K562 (cell line): Measurements from ENCODE around the gene TRPM2. TPM values are rescaled to one million over a fixed set of nuclear protein-coding genes. Genes with fewer than 3 reads are reported as not detected.

Source experiments
- ATAC-seq: fragments of 200-7000 bp; cut with Tn5 transposase; 3 replicates; pipeline ENCODE4 v1.9.1; 2020; ENCODE audit warnings: moderate library complexity
- BruUV-seq: library from RNA; stranded (reverse); fragments of 400-500 nt; replicated peaks from 2 replicates; lab custom pipeline; 2021; lab: Mats Ljungman, UMichigan
- CTCF ChIA-PET: fragments of 300-600 bp; formaldehyde crosslinking; extraction: SDS; loops from one replicate; lab custom pipeline; 2021; ENCODE audit warnings: low intra/inter-chr PET ratio; lab: Yijun Ruan, JAX
- POLR2A ChIA-PET: fragments of 300-600, 350-650 bp; sonication (Branson Sonifier 250); formaldehyde crosslinking; extraction: SDS; loops from one replicate; lab custom pipeline; 2021; ENCODE audit warnings: antibody characterized with exemption, inconsistent platforms; lab: Yijun Ruan, JAX
- DNase-seq, 4 experiments: peaks; one replicate each; pipeline versions ENCODE4 v3.0.0 to v3.0.0-alpha.2; 2011 to 2018; ENCODE audit warnings: low spot score in 3 of 4, mixed read lengths in 3 of 4; ENCODE audit errors: extremely low read depth in 1 of 4
- FAIRE-seq: peaks from 2 replicates; lab custom pipeline; 2011; peaks lifted over from hg19 to GRCh38; lab: Jason Lieb, UNC
- H2AFZ ChIP-seq: 2 replicates; pipeline ENCODE4 v1.6.0; 2011; ENCODE audit warnings: low read depth, low read length, control low read depth, inconsistent platforms
- H3K27ac ChIP-seq: fragments of 200-600 bp; 3 replicates; pipeline ENCODE4 v1.8.0; 2011; ENCODE audit warnings: low read depth, mild to moderate bottlenecking, control low read depth, inconsistent platforms, low read length, moderate library complexity, mixed read lengths; ENCODE audit errors: extremely low read depth
- H3K27me3 ChIP-seq, 2 experiments: fragments of 300-600 bp in 1 of 2; 2 replicates in 1 of 2; 3 replicates in 1 of 2; pipeline versions ENCODE4 v1.6.0 to v1.8.0; 2011; ENCODE audit warnings: inconsistent platforms in 2 of 2, low read length in 2 of 2, mild to moderate bottlenecking in 1 of 2, mixed read lengths in 1 of 2, moderate library complexity in 1 of 2; ENCODE audit not compliant: control insufficient read depth in 2 of 2, insufficient read depth in 2 of 2
- H3K36me3 ChIP-seq: fragments of 300-600 bp; 3 replicates; pipeline ENCODE4 v1.8.0; 2011; ENCODE audit warnings: mild to moderate bottlenecking, low read length, inconsistent platforms; ENCODE audit not compliant: control insufficient read depth, insufficient read depth
- H3K4me1 ChIP-seq, 2 experiments: fragments of 200-600 bp in 1 of 2; replicated peaks in 1 of 2; 2 replicates in 1 of 2; 3 replicates in 1 of 2; pipeline versions ENCODE4 v1.5.1 to v1.8.0; 2011; ENCODE audit warnings: inconsistent platforms in 2 of 2, low read length in 2 of 2, mild to moderate bottlenecking in 1 of 2, mixed read lengths in 1 of 2, moderate library complexity in 1 of 2; ENCODE audit not compliant: control insufficient read depth in 2 of 2, insufficient read depth in 2 of 2
- H3K4me2 ChIP-seq: 2 replicates; pipeline ENCODE4 v1.6.1; 2011; ENCODE audit warnings: low read length, control low read depth, inconsistent platforms, mixed read lengths; ENCODE audit not compliant: insufficient read depth
- H3K4me3 ChIP-seq: fragments of 200-600 bp; sonication (generic), shearing (Covaris generic); 2 replicates; pipeline ENCODE4 v1.5.1; 2016; ENCODE audit warnings: control low read depth, inconsistent platforms
- H3K79me2 ChIP-seq: fragments of 200-600 bp; 3 replicates; pipeline ENCODE4 v1.8.0; 2011; ENCODE audit warnings: low read length, inconsistent platforms; ENCODE audit not compliant: control insufficient read depth, insufficient read depth
- H3K9ac ChIP-seq, 2 experiments: 2 replicates each; pipeline versions ENCODE4 v1.6.0 to v1.6.1; 2011; ENCODE audit warnings: low read depth in 2 of 2, low read length in 2 of 2, control low read depth in 1 of 2, inconsistent platforms in 1 of 2, mild to moderate bottlenecking in 1 of 2, mixed read lengths in 1 of 2; ENCODE audit not compliant: insufficient read depth in 1 of 2
- H3K9me1 ChIP-seq: one replicate; pipeline ENCODE4 v1.6.0; 2011; ENCODE audit warnings: inconsistent platforms, mild to moderate bottlenecking, low read length, moderate library complexity; ENCODE audit not compliant: control insufficient read depth, insufficient read depth
- H3K9me3 ChIP-seq: replicated peaks from 2 replicates; pipeline ENCODE4 v1.5.1; 2011; ENCODE audit warnings: low read depth, low read length, inconsistent platforms; ENCODE audit not compliant: control insufficient read depth, insufficient read depth
- H4K20me1 ChIP-seq: replicated peaks from 2 replicates; pipeline ENCODE4 v1.6.1; 2011; ENCODE audit warnings: low read length, inconsistent platforms, mixed read lengths; ENCODE audit not compliant: control insufficient read depth, insufficient read depth
- KDM2B ChIP-seq: fragments of 250-450 bp; sonication (Bioruptor Pico); IDR thresholded peaks from 2 replicates; pipeline ENCODE4 v1.8.0; 2021; ENCODE audit warnings: mild to moderate bottlenecking, moderate library complexity
- MAZ ChIP-seq, 2 experiments: fragments of 450-650 bp in 1 of 2; sonication (generic) in 1 of 2; formaldehyde crosslinking; IDR thresholded peaks in 1 of 2; conservative IDR thresholded peaks in 1 of 2; 2 replicates each; pipeline versions ENCODE4 v1.4.0 to v1.5.0; 2020; ENCODE audit warnings: mild to moderate bottlenecking in 1 of 2, missing genetic modification reagents in 1 of 2
- NFIC ChIP-seq: fragments of 450-650 bp; IDR thresholded peaks from 2 replicates; pipeline ENCODE4 v1.6.1; 2017; ENCODE audit warnings: mild to moderate bottlenecking, inconsistent platforms
- RAD21 ChIP-seq, 2 experiments: fragments of 250-450 bp in 1 of 2; fragments of 450-650 bp in 1 of 2; sonication (Bioruptor Pico) in 1 of 2; formaldehyde crosslinking in 1 of 2; IDR thresholded peaks in 1 of 2; conservative IDR thresholded peaks in 1 of 2; 2 replicates each; pipeline versions ENCODE4 v1.4.0 to v1.8.0; 2020 to 2022; ENCODE audit warnings: mild to moderate bottlenecking in 2 of 2, moderate library complexity in 1 of 2
- SMC3 ChIP-seq: conservative IDR thresholded peaks from 2 replicates; pipeline ENCODE4 v1.6.1; 2011; ENCODE audit warnings: low read depth, low read length, improper control_type of control experiment; ENCODE audit not compliant: insufficient read depth
- TAF9B ChIP-seq: fragments of 450-650 bp; IDR thresholded peaks from 2 replicates; pipeline ENCODE4 v1.6.1; 2018; ENCODE audit warnings: mild to moderate bottlenecking; ENCODE audit not compliant: partially characterized antibody
- ZKSCAN3 ChIP-seq: fragments of 250-450 bp; sonication (Bioruptor Pico); IDR thresholded peaks from 2 replicates; pipeline ENCODE4 v1.4.0; 2020
- ZNF507 ChIP-seq: conservative IDR thresholded peaks from 2 replicates; pipeline ENCODE4 v1.6.1; 2017; ENCODE audit warnings: missing genetic modification characterization, missing compliant biosample characterization
- ZNF764 ChIP-seq: fragments of 250-450 bp; sonication (Bioruptor Pico); IDR thresholded peaks from 2 replicates; pipeline ENCODE4 v1.4.0; 2020; ENCODE audit warnings: low read depth, mild to moderate bottlenecking, moderate library complexity
- WGBS: fragments of 100-300 bp; shearing (Covaris generic); methylation state at CpG from one replicate; pipeline ENCODE4 v1.1.6; 2016; ENCODE audit warnings: low coverage, mixed read lengths; ENCODE audit not compliant: insufficient coverage; ENCODE audit errors: missing lambda C conversion rate; 5-methylcytosine and 5-hydroxymethylcytosine counted together
- in situ Hi-C: fragments of 300-500 bp; cut with MboI; formaldehyde crosslinking; loops from 4 replicates; pipeline ENCODE4 v1.15.0; 2018; ENCODE audit warnings: inconsistent platforms, mixed read lengths
- intact Hi-C: fragments of 100-400 bp; cut with micrococcal nuclease; formaldehyde crosslinking; loops from 2 replicates; pipeline ENCODE4 v1.14.2; 2022
- polyA plus RNA-seq, 8 experiments: library from polyadenylated mRNA; depleted of rRNA in 4 of 8; stranded (reverse) in 5 of 8; unstranded in 3 of 8; fragments of >200 nt; fragmentation: Nextera tagmentation in 2 of 8; fragmentation: Illumina TruSeq in 1 of 8; extraction: Ambion mirVana in 2 of 8; extraction: Trizol in 1 of 8; gene quantifications; 2 replicates each; pipeline versions ENCODE4 v1.2.1 to v1.2.3, GENCODE V29; 2011 to 2014; ENCODE audit warnings: inconsistent platforms in 1 of 8, missing spikeins in 1 of 8
- total RNA-seq, 7 experiments: library from RNA; depleted of rRNA in 6 of 7; stranded (reverse); fragments of >200 nt in 6 of 7; fragmentation: Illumina TruSeq in 2 of 7; extraction: Trizol in 2 of 7; gene quantifications; 2 replicates each; pipeline versions ENCODE4 v1.2.1 to v1.2.3, GENCODE V29; 2011 to 2021; ENCODE audit warnings: low replicate concordance in 1 of 7
- TF ChIP-seq, protein P1 (sequence below): IDR thresholded peaks from 2 replicates; pipeline ENCODE4 v1.6.1; 2011; ENCODE audit warnings: borderline replicate concordance, low read depth, mild to moderate bottlenecking, moderate library complexity, low read length; ENCODE audit not compliant: insufficient read depth, poor library complexity, severe bottlenecking
- TF ChIP-seq, protein P2 (sequence below), 3 experiments: IDR thresholded peaks in 2 of 3; conservative IDR thresholded peaks in 1 of 3; 2 replicates each; pipeline ENCODE4 v1.5.1; 2011 to 2012; ENCODE audit warnings: low read length in 3 of 3, mild to moderate bottlenecking in 3 of 3, control low read depth in 2 of 3, improper control_type of control experiment in 1 of 3, inconsistent platforms in 1 of 3, low read depth in 1 of 3, mixed read lengths in 1 of 3, moderate library complexity in 1 of 3; ENCODE audit not compliant: insufficient read depth in 2 of 3

Gene TRPM2
- total and polyA plus RNA-seq, 9 of the 15 experiments (the other 6 are each of a cell fraction or from before 2014, with no cell fraction given), result 0.33 to 2.1 (median 0.98) TPM; not detected in 2

DNA sequence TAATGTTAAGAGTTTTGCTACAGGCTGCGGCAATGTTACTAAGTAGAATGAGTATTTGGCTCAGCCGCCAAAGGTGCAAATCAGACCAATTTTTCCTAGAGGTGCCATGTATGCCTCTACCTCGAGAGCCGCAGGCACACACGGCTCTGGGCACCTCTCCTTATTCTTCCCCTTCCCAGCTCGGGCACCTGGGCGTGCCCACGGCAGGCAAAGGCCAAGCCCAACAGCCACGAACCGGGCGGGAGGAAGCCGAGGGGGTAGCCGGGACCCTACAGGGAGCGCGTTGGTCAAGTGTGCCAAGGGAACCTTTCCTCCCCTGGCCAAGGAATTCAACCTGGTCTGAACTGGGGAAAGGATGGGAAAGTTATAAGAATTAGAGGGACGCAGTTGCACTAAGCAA, 132.9 kb downstream of the TRPM2 start (continued):
- TF ChIP-seq ZKSCAN3 (no peak), KDM2B (no peak)

DNA sequence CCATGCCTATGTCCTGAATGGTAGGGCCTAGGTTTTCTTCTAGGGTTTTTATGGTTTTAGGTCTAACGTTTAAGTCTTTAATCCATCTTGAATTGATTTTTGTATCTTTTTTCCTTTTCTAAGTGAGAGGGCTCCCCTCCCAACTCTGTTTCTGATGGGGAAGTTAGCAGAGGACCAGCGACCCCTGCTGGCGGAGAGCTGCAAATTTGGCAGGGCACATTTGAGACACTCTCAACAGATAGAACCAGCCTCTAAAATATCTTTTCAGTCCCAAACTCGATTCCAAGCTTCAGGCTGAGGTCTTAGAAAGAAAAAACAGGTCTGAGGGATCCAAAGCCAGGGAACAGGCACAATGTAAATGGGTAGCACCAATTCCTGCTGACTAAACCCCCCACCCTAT, 134.4 kb downstream of the TRPM2 start:
- Histone ChIP-seq H3K36me3 (no peaks in the 10 kb centered on the region), H3K9me1 (no peaks in the 10 kb centered on the region), H3K4me2 (no peak overlapping the region), H3K27ac (no peak overlapping the region), H3K4me1 (peaks cover 0 to 10% of the 10 kb centered on the region in 2 experiments; a peak in 3 of 5 replicates), H3K4me3 (no peak overlapping the region), H3K9ac (no peak overlapping the region), H2AFZ (no peak overlapping the region), H3K9me3 (no peaks in the 10 kb centered on the region), H4K20me1 (no peaks in the 10 kb centered on the region)
- BruUV-seq, result no TSS peak
- POLR2A ChIA-PET, result no interaction called here
- intact Hi-C loops (no loop called here), in situ Hi-C loops (no loop called here)
- 0% methylated on average over 4 of the region's 4 CpGs for WGBS
- peak; percentile 76 for FAIRE-seq
- TF ChIP-seq ZNF507 (tag) (no peak), ZNF764 (CRISPR knock-in tag) (peak; percentile 85; the same call in 1 of the 2 replicates), SMC3 (peak; percentile 41), RAD21 (CRISPR knock-in tag; conservative IDR thresholded peaks at IDR 0.05 in 1 of 2, IDR thresholded peaks at IDR 0.05 in 1 of 2) (peak in 1 of 2 experiments; percentile 60; a peak in 2 of 4 replicates), MAZ (CRISPR knock-in tag; conservative IDR thresholded peaks at IDR 0.05 in 1 of 2, IDR thresholded peaks at IDR 0.05 in 1 of 2) (peak in 1 of 2 experiments; percentile 29; a peak in 1 of 4 replicates), NFIC (no peak), TAF9B (no peak)
- TF ChIP-seq, protein P1, sequence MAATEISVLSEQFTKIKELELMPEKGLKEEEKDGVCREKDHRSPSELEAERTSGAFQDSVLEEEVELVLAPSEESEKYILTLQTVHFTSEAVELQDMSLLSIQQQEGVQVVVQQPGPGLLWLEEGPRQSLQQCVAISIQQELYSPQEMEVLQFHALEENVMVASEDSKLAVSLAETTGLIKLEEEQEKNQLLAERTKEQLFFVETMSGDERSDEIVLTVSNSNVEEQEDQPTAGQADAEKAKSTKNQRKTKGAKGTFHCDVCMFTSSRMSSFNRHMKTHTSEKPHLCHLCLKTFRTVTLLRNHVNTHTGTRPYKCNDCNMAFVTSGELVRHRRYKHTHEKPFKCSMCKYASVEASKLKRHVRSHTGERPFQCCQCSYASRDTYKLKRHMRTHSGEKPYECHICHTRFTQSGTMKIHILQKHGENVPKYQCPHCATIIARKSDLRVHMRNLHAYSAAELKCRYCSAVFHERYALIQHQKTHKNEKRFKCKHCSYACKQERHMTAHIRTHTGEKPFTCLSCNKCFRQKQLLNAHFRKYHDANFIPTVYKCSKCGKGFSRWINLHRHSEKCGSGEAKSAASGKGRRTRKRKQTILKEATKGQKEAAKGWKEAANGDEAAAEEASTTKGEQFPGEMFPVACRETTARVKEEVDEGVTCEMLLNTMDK, result peak; percentile 64
- TF ChIP-seq, protein P2, sequence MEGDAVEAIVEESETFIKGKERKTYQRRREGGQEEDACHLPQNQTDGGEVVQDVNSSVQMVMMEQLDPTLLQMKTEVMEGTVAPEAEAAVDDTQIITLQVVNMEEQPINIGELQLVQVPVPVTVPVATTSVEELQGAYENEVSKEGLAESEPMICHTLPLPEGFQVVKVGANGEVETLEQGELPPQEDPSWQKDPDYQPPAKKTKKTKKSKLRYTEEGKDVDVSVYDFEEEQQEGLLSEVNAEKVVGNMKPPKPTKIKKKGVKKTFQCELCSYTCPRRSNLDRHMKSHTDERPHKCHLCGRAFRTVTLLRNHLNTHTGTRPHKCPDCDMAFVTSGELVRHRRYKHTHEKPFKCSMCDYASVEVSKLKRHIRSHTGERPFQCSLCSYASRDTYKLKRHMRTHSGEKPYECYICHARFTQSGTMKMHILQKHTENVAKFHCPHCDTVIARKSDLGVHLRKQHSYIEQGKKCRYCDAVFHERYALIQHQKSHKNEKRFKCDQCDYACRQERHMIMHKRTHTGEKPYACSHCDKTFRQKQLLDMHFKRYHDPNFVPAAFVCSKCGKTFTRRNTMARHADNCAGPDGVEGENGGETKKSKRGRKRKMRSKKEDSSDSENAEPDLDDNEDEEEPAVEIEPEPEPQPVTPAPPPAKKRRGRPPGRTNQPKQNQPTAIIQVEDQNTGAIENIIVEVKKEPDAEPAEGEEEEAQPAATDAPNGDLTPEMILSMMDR (IDR thresholded peaks at IDR 0.05 in 2 of 3, conservative IDR thresholded peaks at IDR 0.05 in 1 of 3; ENCODE audit: insufficient read depth in 2 of 3, low read depth in 1 of 3, low read length in 3 of 3), result peak; percentile 78 to 81 (median 80)
- TF ChIP-seq, all 486 proteins: peak for 6
- peak; percentile 66 to 76 (median 71) for DNase-seq
- ATAC-seq, result peak; percentile 76; the same call in 2 of the 3 replicates
- Histone ChIP-seq H3K79me2 (no peaks in the 10 kb centered on the region), H3K27me3 (peaks cover 14 to 47% of the 10 kb centered on the region in 2 experiments; a peak in 4 of 5 replicates)
- CTCF ChIA-PET, result interaction anchor here (0.6 kb wide), 1 partner anchor 852 kb away, joined by 5 read pairs; no protein-coding TSS in a partner anchor
